Stimulated activated CD8-positive, alpha-beta memory T cell treated with anti-CD3 and anti-CD28 coated beads, Interleukin-12 subunit alpha, Interleukin-12 subunit beta, amount 100 ng/mL, for 4 hours (primary cell): ENCODE measurements around the gene C6orf62.
"Not testable (repeated sequence)": the region's sequence is repeated elsewhere in the genome, so short reads cannot be mapped to it uniquely, and the experiment has no call there.

Experiments used
- DNase-seq: peaks from one replicate; pipeline ENCODE4 v3.0.0-alpha.2; 2020; ENCODE audit warnings: low read depth

C6orf62 gene

DNA sequence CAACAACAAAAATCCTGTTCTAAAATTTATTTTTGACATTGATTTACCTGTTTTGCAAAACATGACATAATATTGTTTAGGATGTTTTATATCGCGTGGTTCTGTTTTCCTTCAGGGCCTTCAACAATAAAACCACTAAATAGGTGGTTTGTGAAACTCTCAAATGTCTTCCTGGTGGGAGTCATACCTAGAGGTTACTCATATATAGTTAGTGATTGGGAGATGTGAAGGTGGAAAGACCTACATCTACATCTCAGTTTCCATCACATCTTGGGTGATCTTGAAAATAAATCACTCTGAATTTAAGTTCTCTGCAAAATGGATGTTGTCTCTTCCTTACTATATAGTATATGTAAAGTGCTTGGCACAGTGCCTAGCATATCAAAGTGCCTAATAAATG, 22.9 kb downstream of the C6orf62 start:
- no peak for DNase-seq

- DNase-seq = not testable (repeated sequence)
These were observed 23.3 kb downstream of the C6orf62 start for GRCh38 chr6:24695635-24696034.

GRCh38 chr6:24694198-24694597, 24.8 kb downstream of the C6orf62 start:
- DNase-seq = no peak

- DNase-seq = no peak
These were observed 25.9 kb downstream of the C6orf62 start for GRCh38 chr6:24692848-24693592.

DNA sequence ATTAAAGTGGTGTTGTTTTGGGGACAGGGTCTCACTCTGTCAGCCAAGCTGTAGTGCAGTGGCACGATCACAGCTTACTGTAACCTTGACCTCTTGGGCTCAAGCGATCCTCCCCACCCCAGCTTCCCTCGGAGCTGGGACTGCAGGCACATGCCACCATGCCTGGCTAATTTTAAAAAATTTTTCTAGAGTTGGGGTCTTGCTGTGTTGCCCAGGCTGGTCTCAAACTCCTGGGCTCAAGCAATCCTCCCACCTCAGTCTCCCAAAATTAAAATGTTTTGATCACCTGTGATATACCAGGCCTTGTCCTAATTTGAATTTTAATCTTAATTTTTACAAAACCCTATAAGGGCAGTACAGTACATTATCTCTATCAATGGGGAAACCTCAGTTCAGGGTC, 26.5 kb downstream of the C6orf62 start:
- DNase-seq = no peak

GRCh38 chr6:24692003-24692402, 27.0 kb downstream of the C6orf62 start:
- no peak for DNase-seq

- no peak for DNase-seq
These were observed 27.4 kb downstream of the C6orf62 start for GRCh38 chr6:24691550-24691949.

DNA sequence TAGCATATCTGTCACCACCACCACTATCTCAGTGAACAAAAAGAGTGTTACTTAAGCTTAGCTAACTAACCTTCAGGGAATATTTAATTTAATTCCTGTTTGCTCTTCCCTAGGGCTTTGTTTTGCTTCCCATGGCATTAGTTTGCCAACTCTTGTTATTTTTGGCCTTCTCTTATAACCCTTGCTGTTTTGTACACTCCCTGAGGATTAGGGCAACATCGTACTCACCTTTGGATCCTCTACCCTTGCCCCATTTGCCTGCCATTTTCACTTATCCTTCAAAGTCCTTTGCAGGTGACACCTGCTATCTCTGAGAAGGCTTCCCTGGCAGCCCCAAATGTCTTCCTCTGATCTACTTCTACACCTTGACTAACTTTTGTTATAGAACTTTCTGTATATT, 28.4 kb downstream of the C6orf62 start:
- DNase-seq = no peak

DNA sequence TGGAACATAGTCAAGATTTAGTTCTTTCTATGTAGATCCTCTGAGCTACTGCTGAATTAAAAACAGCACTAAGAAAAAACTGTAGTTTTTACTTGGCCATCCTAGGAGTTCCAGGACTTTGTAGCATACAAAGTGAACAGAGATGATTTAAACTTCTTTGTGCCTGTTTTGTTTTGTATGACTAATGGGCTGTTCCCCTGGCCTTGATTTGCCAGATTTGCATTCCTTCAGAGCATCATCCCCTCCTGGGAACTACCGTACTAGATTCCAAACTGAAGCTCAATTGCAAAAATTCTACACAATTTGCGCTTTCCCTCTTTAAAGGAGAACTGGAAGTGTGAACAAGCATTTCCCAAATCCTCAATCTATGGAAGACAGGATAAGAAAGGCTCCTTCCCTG, 29.0 kb downstream of the C6orf62 start:
- DNase-seq = no peak

DNA sequence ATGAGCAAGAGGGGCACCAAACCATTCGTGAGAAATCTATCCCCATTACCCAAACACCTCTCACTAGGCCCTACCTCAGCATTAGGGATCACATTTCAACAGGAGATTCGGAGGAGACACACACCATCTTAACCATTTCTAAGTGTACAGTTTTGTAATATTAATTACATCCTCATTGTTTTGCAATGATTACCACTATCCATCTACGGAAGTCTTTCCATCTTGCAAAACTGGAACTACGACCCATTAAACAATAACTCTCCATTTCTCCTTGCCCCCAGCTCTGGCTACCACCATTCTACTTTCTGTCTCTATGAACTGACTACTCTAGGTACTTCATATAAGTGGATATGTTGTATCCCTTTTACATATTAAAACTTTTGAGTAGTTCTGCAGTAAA, 32.0 kb downstream of the C6orf62 start:
- no peak for DNase-seq

- no peak for DNase-seq
These were observed 32.5 kb downstream of the C6orf62 start for GRCh38 chr6:24686408-24686807.

DNA sequence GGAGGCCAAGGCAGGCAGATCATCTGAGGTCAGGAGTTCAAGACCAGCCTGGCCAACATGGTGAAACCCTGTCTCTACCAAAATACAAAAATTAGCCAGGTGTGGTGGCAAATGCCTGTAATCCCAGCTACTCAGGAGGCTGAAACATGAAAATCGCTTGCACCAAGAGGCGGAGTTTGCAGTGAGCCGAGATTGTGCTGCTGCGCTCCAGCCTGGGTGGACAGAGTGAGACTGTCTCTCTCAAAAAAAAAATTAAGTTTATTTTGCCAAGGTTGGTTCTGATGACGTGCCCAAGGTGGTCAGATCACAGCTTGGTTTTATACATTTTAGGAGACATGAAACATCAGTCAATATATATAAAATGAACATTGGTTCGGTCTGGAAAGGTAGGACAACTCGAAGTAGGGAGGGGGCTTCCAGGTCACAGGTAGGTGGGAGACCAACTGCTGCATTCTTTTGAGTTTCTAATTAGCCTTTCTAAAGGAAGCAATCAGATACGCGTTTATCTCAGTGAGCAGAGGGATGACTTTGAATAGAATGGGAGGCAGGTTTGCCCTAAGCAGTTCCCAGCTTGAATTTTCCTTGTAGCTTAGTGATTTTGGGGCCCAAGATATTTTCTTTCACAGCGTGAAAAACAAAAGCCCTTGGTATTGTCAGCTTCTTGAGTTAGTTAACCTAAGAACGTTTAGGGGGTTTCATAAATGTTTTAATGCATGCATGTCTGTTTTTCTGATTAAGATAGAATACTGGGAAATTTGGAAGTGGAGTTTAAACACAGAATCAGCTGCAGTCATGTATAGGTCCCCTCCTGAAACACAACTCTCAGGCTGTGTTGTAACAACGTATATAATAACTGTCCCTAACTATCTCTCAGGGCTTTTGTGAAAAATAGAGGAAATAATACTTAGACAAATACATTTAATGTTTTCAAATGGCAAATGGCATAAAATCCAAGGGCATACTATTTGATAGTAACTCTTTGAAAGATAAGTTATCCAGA, 35.4 kb downstream of the C6orf62 start:
- no peak for DNase-seq

- no peak for DNase-seq
These were observed 38.4 kb downstream of the C6orf62 start for GRCh38 chr6:24680582-24680981.

DNA sequence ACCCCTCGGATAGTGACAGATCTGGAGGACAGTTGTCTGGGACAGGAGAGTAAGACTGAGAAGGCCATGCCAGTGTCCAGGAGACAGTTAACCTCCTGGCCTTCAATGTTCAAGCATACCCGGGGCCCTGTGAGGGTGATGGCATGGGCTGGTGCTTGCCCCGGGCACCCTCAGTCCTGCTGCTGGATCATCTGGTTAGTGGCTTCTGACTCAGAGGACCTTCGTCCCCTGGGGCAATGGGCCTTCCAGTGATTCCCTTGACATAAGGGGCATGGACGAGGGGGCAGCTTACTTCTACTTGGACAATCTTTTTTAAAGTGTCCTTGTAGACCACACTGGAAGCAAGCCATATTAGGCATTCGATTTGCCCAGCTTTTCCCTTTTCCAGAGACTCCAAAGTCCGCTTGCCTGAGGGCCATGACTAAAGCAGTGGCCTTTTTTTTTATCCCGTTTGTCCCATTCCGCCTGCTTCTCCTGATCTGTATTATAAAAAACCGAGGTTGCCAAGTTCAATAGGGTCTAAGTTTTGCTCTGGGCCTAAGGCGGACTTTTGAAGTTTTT, 40.1 kb downstream of the C6orf62 start:
- not testable (repeated sequence) for DNase-seq

GRCh38 chr6:24673625-24674024, 45.3 kb downstream of the C6orf62 start:
- no peak for DNase-seq

- no peak for DNase-seq
These were observed 46.3 kb downstream of the C6orf62 start for GRCh38 chr6:24672620-24673182.

DNA sequence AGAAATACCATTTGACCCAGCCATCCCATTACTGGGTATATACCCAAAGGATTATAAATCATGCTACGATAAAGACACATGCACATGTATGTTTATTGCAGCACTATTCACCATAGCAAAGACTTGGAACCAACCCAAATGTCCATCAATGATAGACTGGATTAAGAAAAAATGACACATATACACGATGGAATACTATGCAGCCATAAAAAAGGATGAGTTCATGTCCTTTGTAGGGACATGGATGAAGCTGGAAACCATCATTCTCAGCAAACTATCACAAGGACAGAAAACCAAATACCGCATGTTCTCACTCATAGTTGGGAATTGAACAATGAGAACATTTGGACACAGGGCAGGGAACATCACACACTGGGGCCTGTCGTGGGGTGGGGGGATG, 47.9 kb downstream of the C6orf62 start:
- DNase-seq = not testable (repeated sequence)

DNA sequence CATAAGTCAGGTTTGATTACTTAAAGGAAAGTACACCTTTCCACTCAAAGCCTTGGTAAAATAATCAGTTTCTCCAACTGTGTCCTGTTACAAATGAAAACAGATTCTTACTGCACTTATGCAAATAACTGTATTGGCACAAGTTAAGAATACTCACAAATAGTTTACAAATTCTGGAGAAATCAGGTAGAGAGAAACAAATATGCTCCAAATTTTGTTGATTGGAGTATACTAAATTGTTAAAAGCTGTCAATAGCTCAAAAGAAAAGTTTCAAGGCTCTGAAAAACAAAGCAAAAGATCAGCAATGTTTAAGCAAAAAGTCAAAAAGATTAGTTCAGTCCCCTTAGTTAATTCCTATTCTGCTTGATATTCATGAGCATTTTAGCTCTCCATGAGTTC, 48.5 kb downstream of the C6orf62 start:
- not testable (repeated sequence) for DNase-seq

GRCh38 chr6:24668997-24669361, 50.0 kb downstream of the C6orf62 start:
- DNase-seq = no peak

DNA sequence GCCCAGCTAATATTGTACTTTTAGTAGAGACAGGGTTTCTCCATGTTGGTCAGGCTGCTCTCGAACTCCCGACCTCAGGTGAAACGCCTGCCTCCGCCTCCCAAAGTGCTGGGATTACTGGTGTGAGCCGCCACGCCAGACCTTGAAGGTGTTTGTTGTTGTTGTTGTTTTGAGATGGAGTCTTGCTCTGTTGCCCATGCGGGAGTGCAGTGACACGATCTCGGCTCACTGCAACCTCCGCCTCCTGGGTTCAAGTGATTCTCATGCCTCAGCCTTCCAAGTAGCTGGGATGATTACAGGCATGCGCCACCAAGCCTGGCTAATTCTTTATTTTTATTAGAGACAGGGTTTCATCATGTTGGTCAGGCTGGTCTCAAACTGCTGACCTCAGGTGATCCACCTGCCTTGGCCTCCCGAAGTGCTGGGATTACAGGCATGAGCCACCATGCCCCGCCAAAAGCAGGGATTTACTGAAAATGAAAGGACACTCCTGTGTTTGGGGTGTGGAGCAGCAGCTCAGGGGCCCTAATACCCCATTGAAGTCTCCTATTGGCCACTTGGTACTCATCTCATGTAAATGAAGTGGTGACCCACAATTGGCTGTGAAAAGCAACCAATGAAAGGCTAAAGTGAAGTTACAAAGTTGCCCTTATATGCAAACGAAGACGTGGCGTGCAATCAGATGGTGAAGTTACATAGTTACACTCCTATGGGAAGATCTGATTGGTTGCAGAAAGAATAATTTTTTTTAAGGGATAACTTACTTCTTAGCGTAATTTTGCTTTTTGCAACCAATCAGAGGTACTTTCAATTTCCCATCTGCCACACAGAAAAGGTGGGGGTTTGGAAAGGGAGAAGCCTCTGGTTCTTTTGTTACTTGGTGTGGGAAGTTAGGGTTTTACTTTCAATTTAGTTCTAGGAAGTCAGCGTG, 50.6 kb downstream of the C6orf62 start:
- not testable (repeated sequence) for DNase-seq

- DNase-seq = no peak
These were observed 51.6 kb downstream of the C6orf62 start for GRCh38 chr6:24667378-24667803.
